Neural cell (in vitro differentiated cells): ENCODE data around the gene GPX6.

Experiments
- EZH2 ChIP-seq: fragments of 200-600, 300-800 bp; shearing (Covaris generic), sonication (generic); IDR thresholded peaks from 2 replicates; pipeline ENCODE4 v1.6.1; 2014; ENCODE audit warnings: antibody characterized with exemption, low read length, borderline replicate concordance, mild to moderate bottlenecking; ENCODE audit not compliant: insufficient read depth, poor library complexity, severe bottlenecking
- MXI1 ChIP-seq: fragments of 450-650 bp; conservative IDR thresholded peaks from 2 replicates; pipeline ENCODE4 v1.6.1; 2014; ENCODE audit warnings: antibody characterized with exemption, mild to moderate bottlenecking; ENCODE audit not compliant: poor library complexity, severe bottlenecking
- SMC3 ChIP-seq: fragments of 450-650 bp; conservative IDR thresholded peaks from 2 replicates; pipeline ENCODE4 v1.6.1; 2014; ENCODE audit warnings: antibody characterized with exemption, mild to moderate bottlenecking, moderate library complexity; ENCODE audit not compliant: poor library complexity
- TF ChIP-seq, protein P1 (sequence below): fragments of 450-650 bp; IDR thresholded peaks from 2 replicates; pipeline ENCODE4 v1.5.1; 2014; ENCODE audit warnings: antibody characterized with exemption, mild to moderate bottlenecking, moderate library complexity; ENCODE audit not compliant: poor library complexity, severe bottlenecking

- TF ChIP-seq, protein P1, sequence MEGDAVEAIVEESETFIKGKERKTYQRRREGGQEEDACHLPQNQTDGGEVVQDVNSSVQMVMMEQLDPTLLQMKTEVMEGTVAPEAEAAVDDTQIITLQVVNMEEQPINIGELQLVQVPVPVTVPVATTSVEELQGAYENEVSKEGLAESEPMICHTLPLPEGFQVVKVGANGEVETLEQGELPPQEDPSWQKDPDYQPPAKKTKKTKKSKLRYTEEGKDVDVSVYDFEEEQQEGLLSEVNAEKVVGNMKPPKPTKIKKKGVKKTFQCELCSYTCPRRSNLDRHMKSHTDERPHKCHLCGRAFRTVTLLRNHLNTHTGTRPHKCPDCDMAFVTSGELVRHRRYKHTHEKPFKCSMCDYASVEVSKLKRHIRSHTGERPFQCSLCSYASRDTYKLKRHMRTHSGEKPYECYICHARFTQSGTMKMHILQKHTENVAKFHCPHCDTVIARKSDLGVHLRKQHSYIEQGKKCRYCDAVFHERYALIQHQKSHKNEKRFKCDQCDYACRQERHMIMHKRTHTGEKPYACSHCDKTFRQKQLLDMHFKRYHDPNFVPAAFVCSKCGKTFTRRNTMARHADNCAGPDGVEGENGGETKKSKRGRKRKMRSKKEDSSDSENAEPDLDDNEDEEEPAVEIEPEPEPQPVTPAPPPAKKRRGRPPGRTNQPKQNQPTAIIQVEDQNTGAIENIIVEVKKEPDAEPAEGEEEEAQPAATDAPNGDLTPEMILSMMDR: no peak
- TF ChIP-seq SMC3: no peak
- TF ChIP-seq EZH2: no peak
- no peak for TF ChIP-seq MXI1
These were observed 37.1 kb downstream of the GPX6 start for GRCh38 chr6:28478518-28478917.
